Activated naive CD8-positive, alpha-beta T cell treated with anti-CD3 and anti-CD28 coated beads, Interleukin-2, amount 50 U/mL, for 16 hours (primary cell): ENCODE measurements around the gene HEATR5A.
"Not testable (repeated sequence)": the region's sequence is repeated elsewhere in the genome, so short reads cannot be mapped to it uniquely, and the experiment has no call there.

Experiments used
- DNase-seq: peaks from one replicate; pipeline ENCODE4 v3.0.0-alpha.2; 2020; ENCODE audit warnings: low read depth, low spot score

HEATR5A gene

GRCh38 chr14:31283578-31284252, 136.6 kb downstream of the HEATR5A start:
- DNase-seq: no peak

- no peak for DNase-seq
Measured at GRCh38 chr14:31283153-31283552, 137.2 kb downstream of the HEATR5A start.

GRCh38 chr14:31280871-31281220, 139.5 kb downstream of the HEATR5A start:
- DNase-seq: no peak

GRCh38 chr14:31280132-31280870, 140.0 kb downstream of the HEATR5A start:
- no peak for DNase-seq

GRCh38 chr14:31278883-31279282, 141.5 kb downstream of the HEATR5A start:
- DNase-seq: no peak

GRCh38 chr14:31277085-31277484, 143.3 kb downstream of the HEATR5A start:
- no peak for DNase-seq

- DNase-seq: not testable (repeated sequence)
Measured at GRCh38 chr14:31276417-31276816, 143.9 kb downstream of the HEATR5A start.

- DNase-seq: no peak
Measured at GRCh38 chr14:31275731-31276130, 144.6 kb downstream of the HEATR5A start.

- no peak for DNase-seq
Measured at GRCh38 chr14:31271648-31272047, 148.7 kb downstream of the HEATR5A start.

- DNase-seq: no peak
Measured at GRCh38 chr14:31270196-31270772, 150.1 kb downstream of the HEATR5A start.

- no peak for DNase-seq
Measured at GRCh38 chr14:31269634-31270195, 150.6 kb downstream of the HEATR5A start.

GRCh38 chr14:31268216-31268615, 152.1 kb downstream of the HEATR5A start:
- DNase-seq: no peak

GRCh38 chr14:31266437-31267331, 153.7 kb downstream of the HEATR5A start:
- no peak for DNase-seq

GRCh38 chr14:31265701-31266398, 154.5 kb downstream of the HEATR5A start:
- DNase-seq: no peak

- DNase-seq: no peak
Measured at GRCh38 chr14:31263485-31264133, 156.7 kb downstream of the HEATR5A start.

GRCh38 chr14:31261859-31262731, 158.3 kb downstream of the HEATR5A start:
- no peak for DNase-seq

GRCh38 chr14:31261523-31261858, 158.9 kb downstream of the HEATR5A start:
- no peak for DNase-seq

GRCh38 chr14:31259040-31259435, 161.3 kb downstream of the HEATR5A start:
- not testable (repeated sequence) for DNase-seq

- DNase-seq: no peak
Measured at GRCh38 chr14:31258427-31259039, 161.8 kb downstream of the HEATR5A start.
